HCT116 (cell line): Measurements from ENCODE around the gene NUCB1. TPM values are rescaled to one million over a fixed set of nuclear protein-coding genes. Genes with fewer than 3 reads are reported as not detected.
A peak's percentile ranks its signal among the peaks of the same experiment; 100 is the strongest.

Experiments used
- ATAC-seq: fragments of 200-7000 bp; cut with Tn5 transposase; 2 replicates; pipeline ENCODE4 v1.9.1; 2020; ENCODE audit warnings: mild to moderate bottlenecking, moderate library complexity
- BruUV-seq: library from RNA; stranded (reverse); fragments of 400-500 nt; replicated peaks from 2 replicates; lab custom pipeline; 2021; lab: Mats Ljungman, UMichigan
- CTCF ChIA-PET: fragments of 300-600 bp; sonication (Branson Sonifier 250); formaldehyde crosslinking; loops from one replicate; lab custom pipeline; 2021; ENCODE audit warnings: antibody characterized with exemption; lab: Charles Lee
- POLR2A ChIA-PET: fragments of 300-600, 350-600 bp; sonication (Branson Sonifier 250); formaldehyde crosslinking; loops from one replicate; lab custom pipeline; 2021; ENCODE audit warnings: antibody characterized with exemption; lab: Charles Lee
- RAD21 ChIA-PET, 2 experiments: fragments of 300-600 bp; sonication (Branson Sonifier 250); formaldehyde crosslinking; loops; one replicate each; lab custom pipeline; 2023; ENCODE audit warnings: low total read pairs in 2 of 2; ENCODE audit not compliant: uncharacterized antibody in 2 of 2, unreplicated experiment in 2 of 2, low non-redundant PET in 1 of 2; lab: Charles Lee
- DNase-seq: peaks from one replicate; pipeline ENCODE4 v3.0.0-alpha.2; 2010; ENCODE audit warnings: low read depth, low spot score
- H2AFZ ChIP-seq: fragments of 200-600 bp; shearing (Covaris generic), sonication (generic); 2 replicates; pipeline ENCODE4 v1.6.1; 2017; ENCODE audit warnings: low read depth, mixed run types, mixed read lengths, antibody characterized with exemption, low read length; ENCODE audit not compliant: poor library complexity, severe bottlenecking
- H3K27ac ChIP-seq: 2 replicates; pipeline ENCODE4 v1.5.1; 2012; ENCODE audit warnings: low read depth, low read length
- H3K27me3 ChIP-seq: fragments of 200-600 bp; sonication (generic); 2 replicates; pipeline ENCODE4 v1.6.1; 2016; ENCODE audit warnings: mixed run types, low read length, mixed read lengths; ENCODE audit not compliant: insufficient read depth
- H3K36me3 ChIP-seq, 2 experiments: fragments of 200-500 bp in 1 of 2; fragments of 200-600 bp in 1 of 2; sonication (Bioruptor generic) in 1 of 2; sonication (generic) in 1 of 2; 2 replicates each; pipeline versions ENCODE4 v1.5.1 to v1.6.1; 2014 to 2016; ENCODE audit warnings: low read length in 2 of 2, inconsistent platforms in 1 of 2, mixed read lengths in 1 of 2, mixed run types in 1 of 2; ENCODE audit not compliant: insufficient read depth in 2 of 2, control insufficient read depth in 1 of 2
- H3K4me1 ChIP-seq, 2 experiments: fragments of 200-600 bp in 1 of 2; sonication (generic) in 1 of 2; 2 replicates each; pipeline versions ENCODE4 v1.5.1 to v1.6.1; 2012 to 2017; ENCODE audit warnings: low read length in 2 of 2, inconsistent platforms in 1 of 2, mild to moderate bottlenecking in 1 of 2, mixed read lengths in 1 of 2, mixed run types in 1 of 2, moderate library complexity in 1 of 2; ENCODE audit not compliant: insufficient read depth in 2 of 2, control insufficient read depth in 1 of 2
- H3K4me2 ChIP-seq: fragments of 200-600 bp; sonication (generic); 2 replicates; pipeline ENCODE4 v1.6.1; 2017; ENCODE audit warnings: mixed run types, low read length, mixed read lengths
- H3K4me3 ChIP-seq, 2 experiments: fragments of 200-600 bp in 1 of 2; sonication (generic) in 1 of 2; replicated peaks in 1 of 2; 2 replicates each; pipeline ENCODE4 v1.5.1; 2011 to 2016; ENCODE audit warnings: low read length in 2 of 2, control low read depth in 1 of 2, low read depth in 1 of 2, mild to moderate bottlenecking in 1 of 2, mixed read lengths in 1 of 2, mixed run types in 1 of 2
- H3K79me2 ChIP-seq: fragments of 200-600 bp; sonication (generic); 2 replicates; pipeline ENCODE4 v1.6.1; 2017; ENCODE audit warnings: mild to moderate bottlenecking, mixed run types, low read length, moderate library complexity, mixed read lengths; ENCODE audit not compliant: insufficient read depth
- H3K9ac ChIP-seq: fragments of 200-600 bp; sonication (generic); 2 replicates; pipeline ENCODE4 v1.6.1; 2016; ENCODE audit warnings: low read length, mixed read lengths
- H3K9me2 ChIP-seq: fragments of 200-600 bp; sonication (generic), shearing (Covaris generic); 2 replicates; pipeline ENCODE4 v1.6.1; 2017; ENCODE audit warnings: mixed run types, mild to moderate bottlenecking, moderate library complexity; ENCODE audit not compliant: insufficient read depth
- H3K9me3 ChIP-seq, 2 experiments: fragments of 200-500 bp in 1 of 2; fragments of 200-600 bp in 1 of 2; sonication (Bioruptor generic) in 1 of 2; sonication (generic) in 1 of 2; 2 replicates each; pipeline ENCODE4 v1.6.1; 2014 to 2017; ENCODE audit warnings: low read length in 2 of 2, mixed read lengths in 2 of 2, inconsistent platforms in 1 of 2, low read depth in 1 of 2, mild to moderate bottlenecking in 1 of 2, mixed run types in 1 of 2, moderate library complexity in 1 of 2; ENCODE audit not compliant: control insufficient read depth in 1 of 2, insufficient read depth in 1 of 2
- H4K20me1 ChIP-seq: fragments of 200-600 bp; sonication (generic), shearing (Covaris generic); 2 replicates; pipeline ENCODE4 v1.6.1; 2017; ENCODE audit warnings: mixed run types, mild to moderate bottlenecking, moderate library complexity; ENCODE audit not compliant: insufficient read depth
- EGR1 ChIP-seq: IDR thresholded peaks from 2 replicates; pipeline ENCODE4 v1.6.1; 2012; ENCODE audit warnings: low read depth
- ELF1 ChIP-seq: IDR thresholded peaks from 2 replicates; pipeline ENCODE4 v1.6.1; 2012; ENCODE audit warnings: low read depth, borderline replicate concordance
- EZH2phosphoT487 ChIP-seq: fragments of 200-600 bp; IDR thresholded peaks from 2 replicates; pipeline ENCODE4 v1.6.1; 2018; ENCODE audit warnings: antibody characterized with exemption, borderline replicate concordance
- POLR2A ChIP-seq: IDR thresholded peaks from 2 replicates; pipeline ENCODE4 v1.7.0; 2011; ENCODE audit warnings: borderline replicate concordance; ENCODE audit not compliant: insufficient read depth, insufficient read length; ENCODE audit errors: extremely low read depth
- POLR2AphosphoS5 ChIP-seq: IDR thresholded peaks from 2 replicates; pipeline ENCODE4 v1.6.1; 2011; ENCODE audit warnings: mild to moderate bottlenecking, low read depth, low read length, moderate library complexity
- YY1 ChIP-seq: IDR thresholded peaks from 2 replicates; pipeline ENCODE4 v1.6.1; 2011; ENCODE audit warnings: low read length, low read depth, moderate library complexity, mild to moderate bottlenecking; ENCODE audit not compliant: insufficient replicate concordance; ENCODE audit errors: extremely low read depth
- ZBTB33 ChIP-seq: IDR thresholded peaks from 2 replicates; pipeline ENCODE4 v1.6.1; 2011; ENCODE audit warnings: mild to moderate bottlenecking, low read length, moderate library complexity; ENCODE audit not compliant: insufficient replicate concordance; ENCODE audit errors: extremely low read depth
- ZFX ChIP-seq: fragments of 450-650 bp; IDR thresholded peaks from 2 replicates; pipeline ENCODE4 v1.6.1; 2017
- intact Hi-C: fragments of 100-400 bp; cut with micrococcal nuclease; formaldehyde crosslinking; loops from 2 replicates; pipeline ENCODE4 v1.10.0; 2022
- total RNA-seq: library from RNA; stranded (reverse); gene quantifications from one replicate; pipeline ENCODE4 v1.2.1, GENCODE V29; 2021; ENCODE audit not compliant: unreplicated experiment
- TF ChIP-seq, protein P1 (sequence below): IDR thresholded peaks from 2 replicates; pipeline ENCODE4 v1.6.1; 2012; ENCODE audit warnings: low read depth

The NUCB1 gene
- total RNA-seq, 1 experiment from 2014 or later: 88.8 TPM

DNA sequence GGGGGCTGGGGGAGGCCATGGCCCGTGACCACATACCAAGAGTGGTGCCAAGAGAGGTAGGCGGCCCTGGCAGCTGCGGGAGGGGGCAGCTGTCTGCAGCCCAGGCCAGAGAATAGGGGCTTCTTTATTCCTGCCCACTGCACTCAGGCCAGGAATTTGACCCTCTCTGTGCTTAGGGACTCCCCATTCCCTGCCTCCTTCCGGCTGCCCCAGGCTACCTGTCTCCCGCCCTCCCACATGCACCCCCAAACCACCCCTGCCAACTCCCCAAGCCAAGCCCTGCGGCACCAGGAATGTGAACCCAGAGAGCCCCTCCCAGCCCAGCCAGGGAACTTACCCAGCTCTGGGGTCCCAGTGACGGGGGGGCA is 32.4 kb upstream of the NUCB1 start:
- DNase-seq (no peak), ATAC-seq (no peak)
- BruUV-seq: no TSS peak
- peaks cover 6% of the 10 kb centered on the region for H3K79me2 ChIP-seq
- H2AFZ ChIP-seq: no peak overlapping the region
- ChIA-PET RAD21 (no interaction called here), CTCF (no interaction called here), POLR2A (no interaction called here)
- peak overlapping the region; percentile 75 for H3K27ac ChIP-seq
- H3K9ac ChIP-seq: peak overlapping the region; percentile 56
- TF ChIP-seq POLR2AphosphoS5: no peak
- no peak for TF ChIP-seq EZH2phosphoT487
- TF ChIP-seq ELF1: no peak
- TF ChIP-seq ZFX: no peak
- TF ChIP-seq POLR2A: no peak
- H3K27me3 ChIP-seq: no peaks in the 10 kb centered on the region
- intact Hi-C loops: no loop called here
- H3K4me3 ChIP-seq: peak overlapping the region; percentile 38 to 51
- peak overlapping the region; percentile 79 for H3K4me2 ChIP-seq
- no peaks in the 10 kb centered on the region for H4K20me1 ChIP-seq
- no peaks in the 10 kb centered on the region for H3K9me2 ChIP-seq
- peaks cover 27 to 43% of the 10 kb centered on the region in 2 experiments for H3K4me1 ChIP-seq
- H3K9me3 ChIP-seq: no peaks in the 10 kb centered on the region
- H3K36me3 ChIP-seq: no peaks in the 10 kb centered on the region

GRCh38 chr19:48868114-48868886 is 31.8 kb upstream of the NUCB1 start, which contains the start of gene PLEKHA4:
TSS of gene PLEKHA4 (minus strand) at chr19:48868617. CDS start at chr19:48867620, 997 bp downstream.
- peak within 1 kb of the TSS; percentile 56 for H3K9ac ChIP-seq
- TF ChIP-seq YY1: peak; percentile 6
- peak; percentile 98 for TF ChIP-seq EGR1
- TF ChIP-seq, protein P1, sequence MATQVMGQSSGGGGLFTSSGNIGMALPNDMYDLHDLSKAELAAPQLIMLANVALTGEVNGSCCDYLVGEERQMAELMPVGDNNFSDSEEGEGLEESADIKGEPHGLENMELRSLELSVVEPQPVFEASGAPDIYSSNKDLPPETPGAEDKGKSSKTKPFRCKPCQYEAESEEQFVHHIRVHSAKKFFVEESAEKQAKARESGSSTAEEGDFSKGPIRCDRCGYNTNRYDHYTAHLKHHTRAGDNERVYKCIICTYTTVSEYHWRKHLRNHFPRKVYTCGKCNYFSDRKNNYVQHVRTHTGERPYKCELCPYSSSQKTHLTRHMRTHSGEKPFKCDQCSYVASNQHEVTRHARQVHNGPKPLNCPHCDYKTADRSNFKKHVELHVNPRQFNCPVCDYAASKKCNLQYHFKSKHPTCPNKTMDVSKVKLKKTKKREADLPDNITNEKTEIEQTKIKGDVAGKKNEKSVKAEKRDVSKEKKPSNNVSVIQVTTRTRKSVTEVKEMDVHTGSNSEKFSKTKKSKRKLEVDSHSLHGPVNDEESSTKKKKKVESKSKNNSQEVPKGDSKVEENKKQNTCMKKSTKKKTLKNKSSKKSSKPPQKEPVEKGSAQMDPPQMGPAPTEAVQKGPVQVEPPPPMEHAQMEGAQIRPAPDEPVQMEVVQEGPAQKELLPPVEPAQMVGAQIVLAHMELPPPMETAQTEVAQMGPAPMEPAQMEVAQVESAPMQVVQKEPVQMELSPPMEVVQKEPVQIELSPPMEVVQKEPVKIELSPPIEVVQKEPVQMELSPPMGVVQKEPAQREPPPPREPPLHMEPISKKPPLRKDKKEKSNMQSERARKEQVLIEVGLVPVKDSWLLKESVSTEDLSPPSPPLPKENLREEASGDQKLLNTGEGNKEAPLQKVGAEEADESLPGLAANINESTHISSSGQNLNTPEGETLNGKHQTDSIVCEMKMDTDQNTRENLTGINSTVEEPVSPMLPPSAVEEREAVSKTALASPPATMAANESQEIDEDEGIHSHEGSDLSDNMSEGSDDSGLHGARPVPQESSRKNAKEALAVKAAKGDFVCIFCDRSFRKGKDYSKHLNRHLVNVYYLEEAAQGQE: no peak
- TF ChIP-seq POLR2AphosphoS5: peak; percentile 67
- TF ChIP-seq ZBTB33: no peak
- H3K4me2 ChIP-seq: peak within 1 kb of the TSS; percentile 79
- peaks cover 3% of the 10 kb centered on the region; the same call in 1 of the 2 replicates for H4K20me1 ChIP-seq
- H3K79me2 ChIP-seq: peaks cover 11% of the 10 kb centered on the region
- ChIA-PET RAD21 (no interaction called here), CTCF (interaction anchor here (1.2 kb wide), 1 partner anchor 26 kb away, joined by 3 read pairs; no protein-coding TSS in a partner anchor), POLR2A (interaction anchor here (1.0 kb wide), 1 partner anchor 57 kb away, joined by 3 read pairs; the partner anchor contains the start of gene BCAT2)
- BruUV-seq: TSS peak; percentile 37
- H3K27ac ChIP-seq: peak within 1 kb of the TSS; percentile 75
- H3K36me3 ChIP-seq: peaks cover 0 to 3% of the 10 kb centered on the region in 2 experiments; a peak in 2 of 4 replicates
- intact Hi-C loops: no loop called here
- no peaks in the 10 kb centered on the region for H3K9me2 ChIP-seq
- ATAC-seq (peak; percentile 26; the same call in 1 of the 2 replicates), DNase-seq (no peak)
- H3K27me3 ChIP-seq: no peaks in the 10 kb centered on the region
- peaks cover 27 to 46% of the 10 kb centered on the region in 2 experiments for H3K4me1 ChIP-seq
- H3K4me3 ChIP-seq: peak within 1 kb of the TSS; percentile 38 to 51
- H2AFZ ChIP-seq: peak within 1 kb of the TSS; percentile 69
- no peaks in the 10 kb centered on the region for H3K9me3 ChIP-seq
